Myocyte (in vitro differentiated cells): ENCODE measurements around the gene ST14. TPM values are rescaled to one million over a fixed set of nuclear protein-coding genes. Genes with fewer than 3 reads are reported as not detected.

Experiments
- DNase-seq: peaks from one replicate; pipeline ENCODE4 v3.0.0-alpha.2; 2012; ENCODE audit warnings: low read depth
- total RNA-seq: library from RNA; depleted of rRNA; stranded (reverse); fragments of >200 nt; gene quantifications from 2 replicates; pipeline ENCODE4 v1.2.3, GENCODE V29; 2014

ST14 gene
- total RNA-seq, 1 donor from 2014 or later = not detected

DNA sequence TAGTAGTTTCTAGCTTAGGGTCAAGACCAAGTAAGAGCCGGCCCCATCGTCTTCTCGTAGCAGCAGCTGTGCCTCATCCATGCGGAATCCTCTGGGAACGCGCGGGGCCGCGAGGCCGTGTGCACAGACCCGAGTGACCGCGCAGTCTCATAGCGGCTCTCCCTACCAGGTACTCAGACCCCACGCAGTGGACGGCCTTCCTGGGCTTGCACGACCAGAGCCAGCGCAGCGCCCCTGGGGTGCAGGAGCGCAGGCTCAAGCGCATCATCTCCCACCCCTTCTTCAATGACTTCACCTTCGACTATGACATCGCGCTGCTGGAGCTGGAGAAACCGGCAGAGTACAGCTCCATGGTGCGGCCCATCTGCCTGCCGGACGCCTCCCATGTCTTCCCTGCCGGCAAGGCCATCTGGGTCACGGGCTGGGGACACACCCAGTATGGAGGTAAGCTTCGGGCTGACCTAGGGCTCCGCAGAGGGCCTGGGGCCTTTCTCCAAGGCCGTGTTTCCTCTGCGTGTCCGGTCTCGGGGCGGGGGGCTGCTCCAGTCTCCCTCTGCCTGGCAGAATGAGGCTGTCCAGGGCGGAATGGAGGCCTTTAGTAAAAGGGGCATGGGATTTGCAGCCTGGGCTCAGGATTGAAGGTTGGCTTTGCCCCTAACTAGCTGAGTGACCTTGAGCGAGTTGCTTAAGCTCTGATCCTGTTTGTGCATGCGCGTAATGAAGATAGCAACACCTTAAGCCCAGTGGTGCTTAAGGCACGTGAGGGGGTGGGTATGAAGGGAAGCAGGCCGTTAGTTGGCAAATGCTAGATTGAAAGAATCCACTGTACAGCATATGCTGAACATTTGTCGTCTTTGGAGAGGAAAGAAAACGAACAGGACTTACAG lies 48.9 kb downstream of the ST14 start:
- DNase-seq = no peak

DNA sequence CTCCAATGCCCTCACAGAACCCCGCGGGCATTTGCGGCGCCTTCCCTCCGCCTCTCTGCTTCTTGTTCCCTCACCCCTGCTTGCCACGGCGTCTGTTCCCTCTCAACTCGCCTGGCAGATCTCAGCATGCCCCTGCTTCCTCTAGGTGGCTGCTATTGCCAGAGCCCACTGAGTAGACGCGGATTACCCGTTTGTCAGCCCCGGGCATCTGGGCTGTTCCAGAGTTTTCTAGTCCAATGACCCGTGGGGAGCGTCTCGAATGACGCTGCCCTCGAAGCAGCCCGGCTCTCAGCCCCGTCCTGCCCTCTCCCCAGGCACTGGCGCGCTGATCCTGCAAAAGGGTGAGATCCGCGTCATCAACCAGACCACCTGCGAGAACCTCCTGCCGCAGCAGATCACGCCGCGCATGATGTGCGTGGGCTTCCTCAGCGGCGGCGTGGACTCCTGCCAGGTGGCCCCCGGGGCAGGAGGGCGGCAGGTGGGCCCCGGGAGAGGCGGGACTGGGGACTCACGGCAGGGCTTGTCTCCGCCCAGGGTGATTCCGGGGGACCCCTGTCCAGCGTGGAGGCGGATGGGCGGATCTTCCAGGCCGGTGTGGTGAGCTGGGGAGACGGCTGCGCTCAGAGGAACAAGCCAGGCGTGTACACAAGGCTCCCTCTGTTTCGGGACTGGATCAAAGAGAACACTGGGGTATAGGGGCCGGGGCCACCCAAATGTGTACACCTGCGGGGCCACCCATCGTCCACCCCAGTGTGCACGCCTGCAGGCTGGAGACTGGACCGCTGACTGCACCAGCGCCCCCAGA lies 49.7 kb downstream of the ST14 start:
- no peak for DNase-seq

DNA sequence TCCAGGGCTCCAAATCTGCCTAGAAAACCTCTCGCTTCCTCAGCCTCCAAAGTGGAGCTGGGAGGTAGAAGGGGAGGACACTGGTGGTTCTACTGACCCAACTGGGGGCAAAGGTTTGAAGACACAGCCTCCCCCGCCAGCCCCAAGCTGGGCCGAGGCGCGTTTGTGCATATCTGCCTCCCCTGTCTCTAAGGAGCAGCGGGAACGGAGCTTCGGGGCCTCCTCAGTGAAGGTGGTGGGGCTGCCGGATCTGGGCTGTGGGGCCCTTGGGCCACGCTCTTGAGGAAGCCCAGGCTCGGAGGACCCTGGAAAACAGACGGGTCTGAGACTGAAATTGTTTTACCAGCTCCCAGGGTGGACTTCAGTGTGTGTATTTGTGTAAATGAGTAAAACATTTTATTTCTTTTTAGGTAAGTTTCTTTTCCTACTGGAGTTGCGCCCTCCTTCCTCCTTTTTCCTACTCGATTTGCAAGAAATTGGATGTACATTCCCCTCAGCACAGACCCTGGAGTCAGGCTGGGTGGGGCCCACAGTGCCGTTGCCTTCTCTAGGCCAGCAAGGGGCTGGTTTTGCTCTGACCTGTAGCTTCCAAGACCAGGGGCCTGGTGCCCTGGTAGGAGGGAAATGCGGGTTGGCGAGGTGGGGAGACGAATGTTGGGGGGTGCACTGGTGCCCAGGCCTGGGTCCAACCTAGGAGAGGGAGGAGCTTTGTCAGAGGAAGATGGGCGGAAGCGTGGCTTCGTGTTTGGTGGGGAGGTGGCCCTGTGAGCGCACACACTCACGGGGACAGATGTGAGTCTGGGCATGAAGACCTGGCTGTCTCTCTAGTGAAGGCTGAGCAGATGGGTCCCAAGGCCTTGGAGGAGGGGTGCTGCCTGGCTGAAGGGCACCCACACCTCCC lies 50.6 kb downstream of the ST14 start:
- no peak for DNase-seq

DNA sequence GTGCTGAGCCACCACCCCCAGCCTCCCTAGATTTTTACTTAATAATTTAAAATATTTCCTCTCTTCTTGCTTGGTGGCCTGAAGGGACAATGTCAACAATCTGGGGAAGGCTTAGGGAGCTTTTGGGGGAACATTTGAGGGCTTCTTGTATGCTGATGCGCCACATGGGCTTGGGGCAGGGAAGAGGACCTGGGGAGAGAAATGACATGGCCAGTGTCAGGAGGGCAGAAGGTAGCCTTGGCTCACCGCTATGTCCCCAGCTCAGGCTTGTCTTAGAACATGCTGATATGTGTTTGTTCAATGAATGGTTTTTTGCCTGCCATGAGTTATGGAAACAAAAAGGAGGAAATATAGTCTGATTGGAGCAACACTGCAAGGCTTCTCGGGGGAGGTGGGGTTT lies 51.6 kb downstream of the ST14 start:
- no peak for DNase-seq

DNA sequence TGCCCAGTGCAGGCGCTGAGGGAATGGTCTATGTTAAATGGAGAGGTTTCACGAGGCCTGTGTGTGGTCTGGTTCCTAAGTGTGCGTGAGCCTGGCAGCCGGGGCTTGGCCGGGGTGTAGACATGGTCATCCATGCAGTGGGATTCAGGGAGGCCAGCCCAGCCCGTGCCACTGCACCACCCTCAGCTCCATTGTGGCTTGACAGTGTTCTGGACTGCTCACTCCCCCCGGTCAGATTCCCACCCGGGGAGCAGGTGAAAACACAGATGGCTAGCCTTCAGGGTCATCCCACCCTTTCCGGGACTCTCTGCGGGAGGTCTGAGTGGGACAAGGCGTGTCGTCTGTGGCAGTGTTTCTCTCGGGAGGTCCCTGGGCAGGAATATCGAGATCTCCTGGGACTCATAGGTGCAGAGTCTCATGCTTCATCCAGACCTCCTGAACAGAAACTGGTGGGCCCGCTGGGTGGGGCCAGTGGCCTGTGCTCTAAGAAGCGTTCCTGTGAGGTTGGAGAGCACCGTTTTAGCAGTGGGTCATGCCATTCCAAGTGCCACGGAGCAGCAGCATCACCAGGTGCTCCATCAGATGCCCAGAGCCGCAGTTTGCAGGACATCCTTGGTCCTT lies 52.3 kb downstream of the ST14 start:
- no peak for DNase-seq

DNA sequence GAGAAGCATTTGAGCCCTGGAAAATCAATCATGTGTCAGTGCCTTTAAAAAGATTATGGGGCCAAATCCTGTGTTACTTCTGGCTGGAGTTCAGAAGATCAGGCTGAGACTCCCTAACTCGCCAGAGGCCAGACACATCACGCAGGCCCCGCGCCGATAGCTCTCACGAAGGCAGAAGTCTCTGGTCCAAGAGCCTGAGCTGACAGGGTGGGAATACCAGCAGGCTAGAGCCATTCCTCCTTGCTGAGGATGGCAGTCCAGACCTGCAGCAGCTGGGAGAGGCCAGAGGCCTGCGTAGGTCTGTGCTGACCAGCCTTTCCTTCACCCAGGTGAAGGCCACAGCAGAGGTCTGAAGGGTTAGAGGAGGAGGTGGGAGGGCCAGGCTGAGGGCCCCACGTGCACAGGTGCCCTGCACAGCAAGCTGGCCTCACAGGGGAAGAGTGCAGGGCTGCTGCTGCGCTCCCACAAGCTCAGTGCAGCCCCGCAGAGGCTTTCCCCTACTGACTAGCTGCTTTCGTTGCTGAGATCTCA lies 52.9 kb downstream of the ST14 start:
- DNase-seq = no peak

DNA sequence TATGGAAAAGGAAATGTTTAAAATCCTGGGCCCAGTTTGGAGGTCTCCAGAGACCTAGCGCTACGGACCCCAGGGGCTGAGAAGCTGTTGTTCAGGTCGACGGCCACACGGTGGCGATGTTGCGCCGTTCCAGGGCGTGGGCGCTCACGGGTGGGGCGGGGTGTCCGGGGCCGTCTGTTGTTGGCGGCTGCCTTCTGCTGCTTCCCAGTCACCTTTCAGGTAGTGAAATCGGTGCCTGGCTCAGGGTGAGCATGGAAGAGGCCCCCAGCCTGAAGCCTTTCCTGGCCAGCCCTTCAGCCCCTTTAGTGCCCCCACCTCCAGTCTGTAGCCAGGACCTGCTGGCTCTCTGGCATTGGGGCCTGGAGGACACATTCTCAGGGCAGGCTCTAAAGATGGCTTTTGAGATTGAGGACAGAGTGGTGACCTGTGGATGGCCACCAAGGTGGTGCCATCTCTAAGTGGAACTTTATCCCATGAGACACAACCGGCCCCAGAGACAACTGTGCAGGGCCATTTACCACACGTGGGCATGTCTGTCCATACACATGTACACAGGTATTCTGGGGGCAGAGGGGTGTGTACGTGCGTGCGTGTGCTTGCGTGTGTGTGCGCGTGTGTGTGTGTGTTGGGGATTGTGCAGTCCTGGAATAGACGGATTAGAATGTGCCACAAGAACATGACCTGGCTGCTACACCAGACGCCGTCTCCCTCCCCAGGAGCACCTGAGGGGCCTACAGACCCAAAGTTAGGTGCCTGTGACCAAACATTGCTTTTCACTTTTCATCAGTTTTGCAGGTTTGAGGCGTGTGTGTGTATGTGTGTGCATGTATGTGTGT lies 53.8 kb downstream of the ST14 start:
- DNase-seq = peak; percentile 53

DNA sequence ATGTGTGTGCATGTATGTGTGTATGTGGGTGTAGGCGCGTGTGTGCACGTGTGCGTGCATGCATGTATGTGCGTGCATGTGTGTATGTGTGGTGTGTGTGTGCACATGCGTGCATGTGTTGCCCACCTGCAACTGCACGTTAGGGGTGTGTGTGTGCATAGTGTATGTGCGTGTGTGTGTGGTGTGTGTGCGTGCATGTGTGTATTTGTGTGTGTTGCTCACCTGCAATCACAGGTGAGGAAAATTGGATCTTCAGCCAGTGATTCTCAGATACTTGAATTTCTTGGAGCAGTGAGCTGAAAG lies 54.3 kb downstream of the ST14 start:
- DNase-seq = no peak

DNA sequence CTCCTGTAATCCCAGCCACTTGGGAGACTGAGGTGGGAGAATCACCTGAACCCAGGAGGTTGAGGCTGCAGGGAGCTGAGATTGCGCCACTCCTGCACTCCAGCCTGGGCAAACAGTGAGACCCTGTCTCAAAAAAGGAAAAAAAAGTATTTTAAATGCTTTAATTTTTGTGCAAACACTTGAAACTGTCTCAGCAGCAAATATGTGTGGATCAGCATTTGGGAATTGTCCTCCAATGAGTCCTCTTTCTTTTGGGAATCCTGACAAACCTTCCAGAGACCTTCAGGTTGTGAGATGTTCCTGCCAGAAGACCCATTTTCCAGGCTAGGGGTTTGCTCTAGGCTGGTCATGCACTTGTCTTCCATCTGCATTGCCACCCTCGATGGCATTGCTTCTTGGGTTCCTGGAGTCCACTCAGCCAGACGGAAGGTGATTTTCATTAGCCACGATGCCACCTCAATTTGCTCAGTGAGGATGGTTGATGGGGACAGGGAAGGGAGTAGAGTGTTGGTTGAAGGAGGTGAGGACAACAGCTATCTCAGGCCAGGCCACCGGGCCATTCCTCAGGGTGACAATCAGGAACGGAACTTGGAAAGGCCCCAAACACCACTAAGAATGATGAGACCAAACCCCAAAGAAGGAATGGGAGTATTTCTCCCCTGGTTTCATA lies 55.4 kb downstream of the ST14 start:
- no peak for DNase-seq

DNA sequence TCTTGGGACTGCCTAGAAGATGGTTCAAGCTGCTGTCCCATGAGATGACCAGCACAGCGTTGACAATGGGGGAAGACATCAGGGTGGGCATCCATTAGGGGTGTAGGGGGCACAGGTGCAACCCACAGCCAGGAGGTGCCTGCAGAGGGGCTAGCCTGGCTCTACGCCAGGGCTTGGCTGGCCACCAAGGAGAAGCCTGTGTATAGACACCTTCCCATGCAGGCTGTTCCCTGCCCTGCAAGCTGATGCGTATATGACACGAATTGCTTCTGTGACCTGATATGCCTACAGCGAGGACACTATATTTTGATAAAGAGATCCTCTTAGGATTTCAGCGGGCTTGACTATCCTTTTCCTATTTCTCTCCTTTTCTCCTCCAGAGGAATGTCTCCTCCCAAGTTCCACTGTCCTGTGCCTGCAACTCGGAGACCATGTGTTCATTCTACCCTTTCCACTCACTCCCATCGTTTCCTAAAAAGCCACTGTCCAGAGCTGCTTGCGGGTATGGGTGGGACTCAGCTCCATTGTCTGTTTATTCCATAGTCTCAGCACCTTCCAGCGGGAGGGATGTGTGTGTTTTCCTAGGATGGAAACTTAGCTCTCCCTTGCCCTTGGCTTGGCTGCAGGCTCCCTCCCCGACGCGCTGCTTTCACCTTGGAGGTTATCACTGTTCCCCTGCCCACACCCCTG lies 56.1 kb downstream of the ST14 start:
- DNase-seq = no peak

DNA sequence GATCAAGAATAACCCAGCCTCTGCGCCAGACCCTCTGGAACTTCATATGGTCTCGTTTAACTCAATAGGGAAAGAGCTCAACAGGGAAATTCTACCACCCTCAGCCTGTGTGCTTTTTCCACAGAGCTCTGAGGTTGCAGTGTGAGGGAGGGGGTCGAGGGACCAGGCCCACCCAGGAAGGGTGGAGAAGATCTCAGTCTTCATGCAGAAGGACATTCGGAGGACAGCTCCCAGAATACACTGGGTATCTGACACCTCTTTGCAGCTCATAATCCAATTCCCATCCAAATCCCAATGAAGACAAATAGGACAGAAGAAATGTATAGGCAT lies 56.6 kb downstream of the ST14 start:
- no peak for DNase-seq

DNA sequence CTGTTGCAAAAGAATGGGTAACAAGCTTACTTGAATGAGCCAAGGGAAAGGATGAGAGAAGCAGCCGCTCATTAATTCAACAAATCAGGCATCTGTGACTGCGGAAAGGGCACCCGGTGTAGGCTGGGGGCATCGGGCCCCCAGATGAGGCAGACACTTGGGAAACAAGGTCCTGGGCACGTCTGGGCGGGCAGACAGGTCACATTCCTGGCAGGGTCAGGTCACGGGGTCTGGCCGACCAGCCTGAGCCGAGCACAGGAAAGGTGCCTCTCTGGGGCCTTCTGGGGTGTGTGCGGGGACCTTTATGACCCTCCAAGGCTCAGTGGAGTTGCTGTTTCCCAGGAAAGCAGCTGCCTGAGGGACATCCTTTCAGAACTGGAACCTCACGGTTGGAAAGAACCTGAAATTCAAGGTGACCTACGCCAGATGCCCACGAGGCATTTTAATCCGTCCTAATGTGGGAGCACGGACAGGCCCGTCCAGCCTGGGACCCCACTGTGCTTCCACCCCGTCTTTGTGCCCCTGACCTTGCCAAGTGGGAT lies 57.1 kb downstream of the ST14 start:
- no peak for DNase-seq

DNA sequence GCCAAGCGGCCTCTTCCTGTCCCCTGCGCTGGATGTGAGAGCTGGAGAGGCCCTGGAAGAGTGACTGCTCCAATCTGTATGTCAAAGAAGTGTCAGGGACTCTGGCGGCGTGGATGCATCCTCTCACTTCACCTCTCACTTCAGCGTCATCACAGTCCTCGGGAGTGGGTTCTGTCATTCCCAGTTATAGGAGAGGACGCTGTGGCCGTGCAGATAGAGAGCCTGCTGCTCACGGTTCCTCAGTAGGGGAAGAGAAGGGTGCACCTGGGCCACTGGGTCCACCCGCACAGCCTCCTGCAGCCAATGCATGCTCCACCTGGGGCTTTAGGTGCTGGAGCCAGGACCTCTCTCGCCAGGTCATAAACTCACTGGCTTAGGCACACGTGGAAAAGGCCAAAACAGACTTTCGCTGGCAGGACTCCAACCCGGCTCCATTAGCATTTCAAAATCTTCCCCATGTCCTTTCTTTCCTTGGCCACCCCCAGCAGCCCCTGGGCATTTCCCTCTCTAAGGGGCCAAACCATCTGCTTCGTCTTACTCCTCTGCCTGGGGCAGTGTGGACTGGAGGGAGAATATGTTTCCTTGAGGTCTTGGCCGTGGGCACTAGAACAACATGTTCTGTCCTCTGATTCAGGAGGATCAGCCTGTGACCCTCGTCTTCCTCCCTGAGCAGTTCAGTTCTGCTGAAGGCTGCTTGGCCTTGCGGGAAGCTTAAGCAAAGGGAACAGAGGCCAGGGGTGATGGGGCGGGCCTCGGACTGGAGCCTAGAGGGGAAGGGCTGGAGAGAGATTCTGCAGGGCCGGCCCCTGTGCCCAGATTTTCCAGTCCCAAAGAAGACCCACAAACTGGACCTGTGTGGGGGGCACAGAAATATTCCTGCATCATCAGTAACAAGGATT lies 57.8 kb downstream of the ST14 start:
- no peak for DNase-seq

DNA sequence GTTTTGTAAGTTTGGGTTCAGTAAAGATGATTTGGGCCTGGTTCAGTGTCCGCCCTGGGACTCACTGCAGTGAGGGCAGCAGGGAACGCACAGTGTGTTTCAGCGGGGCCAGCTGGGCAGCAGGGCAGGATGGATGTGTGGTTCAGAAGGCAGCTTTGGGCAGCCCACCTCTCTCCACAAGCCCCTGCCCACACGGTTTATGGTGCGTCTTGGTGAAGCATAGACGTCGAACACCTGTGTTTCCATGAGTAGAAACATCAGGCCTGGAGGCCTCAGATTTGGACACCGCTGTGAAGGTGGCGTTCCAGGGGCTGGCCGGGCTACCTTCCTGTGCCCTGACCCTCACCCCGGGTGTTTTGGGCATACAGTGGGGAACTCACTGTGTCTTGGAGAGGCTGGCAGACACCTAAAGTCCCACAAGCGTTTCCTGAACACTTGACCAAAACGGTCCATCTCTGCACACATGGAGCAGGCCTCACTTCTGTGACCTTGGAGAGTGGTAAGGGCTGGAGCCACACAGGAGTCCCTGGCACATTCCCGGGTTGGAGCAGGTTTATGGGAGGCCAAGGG lies 59.0 kb downstream of the ST14 start:
- no peak for DNase-seq

DNA sequence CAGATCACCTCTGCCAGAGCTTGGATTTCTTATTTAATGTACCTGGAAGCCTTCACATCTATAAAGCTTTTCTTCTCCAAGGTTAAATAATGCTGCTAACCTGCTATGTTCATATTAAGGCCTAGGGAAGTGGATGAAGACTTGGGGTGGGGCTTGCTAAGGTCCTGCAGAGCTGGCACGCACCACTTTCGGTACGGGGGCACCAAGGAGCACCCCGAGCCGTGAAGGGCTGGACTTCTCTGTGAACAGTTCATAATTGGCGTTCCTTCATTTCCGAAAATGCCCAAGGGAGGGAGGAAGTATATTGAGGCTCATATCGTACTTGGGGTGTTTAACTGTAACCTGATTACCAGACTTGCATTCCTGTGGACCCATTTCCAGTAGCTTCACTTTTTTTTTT lies 59.6 kb downstream of the ST14 start:
- DNase-seq = no peak

DNA sequence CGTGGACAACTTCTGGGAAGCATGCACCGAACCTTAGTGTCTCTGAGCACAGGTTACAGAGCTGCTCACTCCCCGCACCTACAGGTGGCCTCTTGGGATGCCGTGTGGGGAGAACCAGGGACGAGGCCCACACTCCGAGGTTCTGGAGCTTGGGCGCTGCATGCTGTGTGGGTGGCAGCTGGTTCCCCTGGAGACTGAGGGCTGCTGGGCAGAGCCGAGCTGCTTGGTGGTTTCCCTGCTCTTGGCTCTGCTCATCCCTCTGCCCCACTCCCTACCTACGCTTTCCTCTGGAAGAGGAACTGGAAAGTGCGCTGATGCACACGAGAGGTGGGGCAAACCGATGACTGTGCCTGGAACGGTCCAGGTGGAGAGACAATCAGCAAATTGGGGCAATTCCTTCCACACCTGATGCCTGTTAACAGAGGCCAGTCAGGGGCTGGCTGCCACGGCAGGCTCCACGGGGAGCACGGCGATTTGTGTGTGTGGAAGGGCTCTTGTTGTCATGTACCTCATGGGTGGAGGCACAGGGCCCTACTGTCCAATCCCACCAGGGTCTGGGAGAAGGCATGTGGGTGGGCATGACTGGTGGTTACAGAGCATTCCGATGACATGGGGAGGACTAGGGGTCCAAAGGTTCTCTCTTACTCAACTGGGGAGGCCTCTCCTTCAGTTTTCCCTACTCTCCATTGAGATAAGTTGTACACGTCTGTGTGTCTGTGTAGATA lies 60.9 kb downstream of the ST14 start:
- no peak for DNase-seq
